ENCODE results near the gene SYNJ2.

SYNJ2 gene

GRCh38 chr6:157999168-158000051 lies 17.7 kb downstream of the SYNJ2 start:
- no peak for DNase-seq

- no peak for DNase-seq
Observed at GRCh38 chr6:158000530-158001307, 19.1 kb downstream of the SYNJ2 start.

GRCh38 chr6:158002249-158002950 lies 20.7 kb downstream of the SYNJ2 start:
- no peak for DNase-seq

GRCh38 chr6:158002951-158003853 lies 21.5 kb downstream of the SYNJ2 start:
- no peak for DNase-seq

- no peak for DNase-seq
Observed at GRCh38 chr6:158003910-158004700, 22.4 kb downstream of the SYNJ2 start.

GRCh38 chr6:158004701-158005095 lies 23.0 kb downstream of the SYNJ2 start:
- no peak for DNase-seq

- DNase-seq: no peak
Observed at GRCh38 chr6:158005626-158006180, 24.0 kb downstream of the SYNJ2 start.

- no peak for DNase-seq
Observed at GRCh38 chr6:158006331-158006730, 24.7 kb downstream of the SYNJ2 start.

GRCh38 chr6:158006821-158007570 lies 25.3 kb downstream of the SYNJ2 start:
- no peak for DNase-seq

- DNase-seq: no peak
Observed at GRCh38 chr6:158008864-158009113, 27.1 kb downstream of the SYNJ2 start.

- no peak for DNase-seq
Observed at GRCh38 chr6:158009114-158009891, 27.6 kb downstream of the SYNJ2 start.

GRCh38 chr6:158009935-158010585 lies 28.4 kb downstream of the SYNJ2 start:
- no peak for DNase-seq

GRCh38 chr6:158010591-158011477 lies 29.2 kb downstream of the SYNJ2 start:
- no peak for DNase-seq

GRCh38 chr6:158011478-158011920 lies 29.8 kb downstream of the SYNJ2 start:
- DNase-seq: no peak

GRCh38 chr6:158011980-158012566 lies 30.4 kb downstream of the SYNJ2 start:
- DNase-seq: no peak

GRCh38 chr6:158013904-158014504 lies 32.3 kb downstream of the SYNJ2 start:
- DNase-seq: no peak

GRCh38 chr6:158014505-158015187 lies 33.0 kb downstream of the SYNJ2 start:
- no peak for DNase-seq
